Epithelial cell of esophagus (primary cell): ENCODE data around the gene MAGEA8.

Experiments used
- DNase-seq: peaks from one replicate; pipeline ENCODE4 v3.0.0; 2010; ENCODE audit warnings: low read depth
- H3K4me3 ChIP-seq: 2 replicates; pipeline ENCODE4 v1.5.1; 2011; ENCODE audit warnings: mild to moderate bottlenecking, low read length, control low read depth
- TF ChIP-seq, protein P1 (sequence below): IDR thresholded peaks from 2 replicates; pipeline ENCODE4 v1.5.1; 2011; ENCODE audit warnings: low read depth, mild to moderate bottlenecking, low read length, control low read depth, inconsistent platforms; ENCODE audit not compliant: insufficient read depth; ENCODE audit errors: missing control alignments

Gene MAGEA8

DNA sequence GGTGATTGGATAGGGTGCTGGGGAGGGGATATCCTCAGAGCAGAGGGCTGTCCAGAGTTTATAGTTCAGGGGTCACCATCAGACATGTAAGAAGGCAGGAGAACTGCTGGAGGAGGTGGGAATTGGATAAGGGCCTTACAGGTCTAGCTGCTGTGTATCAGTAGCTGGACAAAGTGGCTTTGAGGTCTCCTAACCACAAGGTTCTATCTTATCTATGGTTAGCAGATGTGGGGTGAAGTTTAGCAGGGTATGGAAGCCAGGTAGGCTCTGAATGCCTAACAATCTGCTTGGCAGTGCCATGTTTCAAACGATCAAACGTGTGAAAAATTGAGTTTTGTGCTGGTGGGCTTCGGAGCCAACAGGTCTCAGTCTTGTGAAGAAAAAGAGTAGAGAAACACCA, 32.1 kb upstream of the MAGEA8 start:
- H3K4me3 ChIP-seq: no peak overlapping the region
- TF ChIP-seq, protein P1, sequence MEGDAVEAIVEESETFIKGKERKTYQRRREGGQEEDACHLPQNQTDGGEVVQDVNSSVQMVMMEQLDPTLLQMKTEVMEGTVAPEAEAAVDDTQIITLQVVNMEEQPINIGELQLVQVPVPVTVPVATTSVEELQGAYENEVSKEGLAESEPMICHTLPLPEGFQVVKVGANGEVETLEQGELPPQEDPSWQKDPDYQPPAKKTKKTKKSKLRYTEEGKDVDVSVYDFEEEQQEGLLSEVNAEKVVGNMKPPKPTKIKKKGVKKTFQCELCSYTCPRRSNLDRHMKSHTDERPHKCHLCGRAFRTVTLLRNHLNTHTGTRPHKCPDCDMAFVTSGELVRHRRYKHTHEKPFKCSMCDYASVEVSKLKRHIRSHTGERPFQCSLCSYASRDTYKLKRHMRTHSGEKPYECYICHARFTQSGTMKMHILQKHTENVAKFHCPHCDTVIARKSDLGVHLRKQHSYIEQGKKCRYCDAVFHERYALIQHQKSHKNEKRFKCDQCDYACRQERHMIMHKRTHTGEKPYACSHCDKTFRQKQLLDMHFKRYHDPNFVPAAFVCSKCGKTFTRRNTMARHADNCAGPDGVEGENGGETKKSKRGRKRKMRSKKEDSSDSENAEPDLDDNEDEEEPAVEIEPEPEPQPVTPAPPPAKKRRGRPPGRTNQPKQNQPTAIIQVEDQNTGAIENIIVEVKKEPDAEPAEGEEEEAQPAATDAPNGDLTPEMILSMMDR: no peak
- no peak for DNase-seq

DNA sequence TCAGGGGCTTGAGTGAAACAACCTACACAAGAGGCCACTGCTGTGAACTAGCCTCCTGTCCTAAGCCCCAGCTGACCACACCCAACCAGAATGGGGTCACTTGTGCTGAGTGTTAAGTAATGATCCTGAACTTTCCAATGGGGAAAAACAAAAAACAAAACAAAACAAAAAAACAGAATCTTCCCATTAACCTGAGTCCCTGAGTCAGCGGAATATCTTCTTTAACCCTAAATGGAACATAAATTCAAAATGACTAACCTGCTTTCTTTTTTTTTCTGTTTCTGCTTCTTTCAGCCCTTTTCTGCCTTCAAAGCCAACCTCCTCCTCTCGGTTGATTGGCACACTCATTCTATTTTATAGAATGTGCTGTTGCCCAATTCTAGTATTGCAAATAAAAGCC, 31.2 kb upstream of the MAGEA8 start:
- no peak for DNase-seq
- TF ChIP-seq, protein P1: no peak
- H3K4me3 ChIP-seq: no peak overlapping the region

DNA sequence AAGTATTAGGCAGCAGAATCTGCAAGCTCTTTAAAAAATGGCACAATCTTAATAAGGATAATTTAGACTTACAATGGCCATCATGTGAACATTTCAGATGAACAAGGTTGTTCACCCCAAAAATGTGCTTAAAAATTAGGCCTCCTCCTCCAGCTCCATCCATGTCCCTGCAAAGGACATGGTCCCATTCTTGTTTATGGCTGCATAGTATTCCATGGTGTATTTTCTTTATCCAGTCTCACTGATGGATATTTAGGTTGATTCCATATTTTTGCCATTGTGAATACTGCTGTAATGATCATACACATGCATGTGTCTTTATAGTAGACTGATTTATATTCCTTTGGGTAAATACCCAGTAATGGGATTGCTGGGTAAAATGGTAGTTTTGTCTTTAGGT, 29.1 kb upstream of the MAGEA8 start:
- H3K4me3 ChIP-seq: no peak overlapping the region
- TF ChIP-seq, protein P1: no peak
- no peak for DNase-seq

DNA sequence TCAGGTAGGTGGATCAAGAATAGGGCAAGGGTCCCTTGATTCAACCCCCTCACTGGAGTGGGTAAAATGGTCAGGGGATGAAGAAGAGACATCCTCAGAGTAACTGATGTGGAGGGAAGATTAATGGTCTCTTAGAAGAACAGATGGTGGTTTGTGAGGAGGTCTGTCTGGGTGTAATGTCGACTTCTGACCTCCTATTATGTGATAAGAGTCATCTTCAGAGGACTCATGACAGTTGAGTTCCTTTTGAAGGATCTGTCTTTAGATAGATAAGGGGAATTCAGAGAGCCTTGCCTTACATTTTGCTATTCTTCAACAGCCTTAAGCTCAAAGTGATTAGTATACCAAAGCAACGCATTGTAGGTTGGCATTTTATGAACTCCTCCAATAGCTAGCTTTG, 27.1 kb upstream of the MAGEA8 start:
- H3K4me3 ChIP-seq: no peak overlapping the region
- no peak for DNase-seq
- TF ChIP-seq, protein P1: no peak

DNA sequence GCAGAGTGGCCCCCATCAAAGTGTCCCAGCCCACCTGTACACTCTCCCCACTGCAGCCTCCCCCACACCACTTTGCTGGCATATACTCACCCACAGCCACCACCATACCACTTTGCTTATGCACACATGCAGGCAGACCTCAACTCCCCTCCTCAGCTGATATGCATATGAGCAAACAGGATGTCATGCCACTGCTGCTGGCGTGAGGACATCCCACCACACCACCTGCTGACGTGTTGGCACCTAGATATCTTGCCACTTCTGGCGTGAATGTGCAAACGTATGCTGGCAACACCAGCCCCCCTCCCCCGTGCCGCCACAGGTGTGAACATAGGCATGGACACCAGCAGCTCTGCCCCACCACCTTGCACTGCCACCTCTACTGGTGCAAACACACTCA, 22.4 kb upstream of the MAGEA8 start:
- no peak for DNase-seq
- TF ChIP-seq, protein P1: no peak
- H3K4me3 ChIP-seq: no peak overlapping the region

DNA sequence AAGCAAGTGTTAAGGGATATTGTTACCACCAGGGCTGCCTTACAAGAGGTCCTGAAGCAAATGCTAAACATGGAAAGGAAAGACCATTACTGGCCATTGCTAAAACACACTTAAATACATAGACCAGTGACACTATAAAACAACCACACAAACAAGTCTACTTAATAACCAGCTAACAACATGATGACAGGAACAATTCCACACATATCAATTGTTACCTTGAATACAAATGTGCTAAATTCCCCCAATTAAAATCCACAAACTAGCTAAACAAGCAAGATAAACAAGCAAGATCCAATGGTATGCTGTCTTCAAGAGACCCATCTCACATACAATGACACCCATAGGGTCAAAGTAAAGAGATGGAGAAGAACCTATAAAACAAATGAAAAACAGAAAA, 20.5 kb upstream of the MAGEA8 start:
- TF ChIP-seq, protein P1: no peak
- DNase-seq: no peak
- H3K4me3 ChIP-seq: no peak overlapping the region

DNA sequence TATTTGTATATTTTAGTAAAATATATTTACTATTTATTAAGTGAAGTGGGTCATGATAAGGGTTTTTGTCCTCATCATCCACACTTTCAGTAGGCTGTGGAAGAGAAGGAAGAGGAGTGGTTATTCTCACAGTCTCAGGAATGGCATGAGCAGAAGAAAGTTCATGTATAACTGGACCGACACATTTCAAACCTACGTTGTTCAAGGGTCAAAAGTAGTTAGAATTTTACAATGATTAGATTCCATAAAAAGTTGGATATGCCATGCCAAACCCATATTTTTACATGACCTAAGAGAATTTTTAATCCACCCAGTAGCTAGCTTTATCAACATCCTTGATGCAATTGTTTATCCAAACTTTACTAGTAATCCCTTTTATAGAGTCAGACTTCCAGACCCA, 15.6 kb upstream of the MAGEA8 start:
- DNase-seq: no peak
- H3K4me3 ChIP-seq: no peak overlapping the region
- TF ChIP-seq, protein P1: no peak
